ENCODE measurements around the gene TNIK.

DNA sequence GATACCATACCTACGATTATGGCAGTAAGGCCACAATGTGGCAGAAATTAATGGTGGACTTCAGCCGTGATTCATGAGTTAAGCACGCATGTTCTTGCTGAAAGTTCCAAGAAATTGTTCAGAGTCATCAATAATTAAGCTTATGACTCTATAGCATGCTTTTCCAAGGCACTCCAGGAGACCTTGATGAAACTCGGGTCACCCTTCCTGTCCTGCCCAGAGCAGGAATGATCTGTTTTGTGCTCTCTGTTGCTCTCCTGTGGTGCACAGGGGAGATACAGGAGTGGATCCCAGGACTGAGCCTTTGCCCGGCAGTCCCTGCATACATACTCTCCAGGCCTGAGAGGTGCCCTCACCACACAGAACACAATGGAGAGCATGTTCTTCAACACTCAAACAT, 292.1 kb downstream of the TNIK start:
- TF ChIP-seq, protein P1, sequence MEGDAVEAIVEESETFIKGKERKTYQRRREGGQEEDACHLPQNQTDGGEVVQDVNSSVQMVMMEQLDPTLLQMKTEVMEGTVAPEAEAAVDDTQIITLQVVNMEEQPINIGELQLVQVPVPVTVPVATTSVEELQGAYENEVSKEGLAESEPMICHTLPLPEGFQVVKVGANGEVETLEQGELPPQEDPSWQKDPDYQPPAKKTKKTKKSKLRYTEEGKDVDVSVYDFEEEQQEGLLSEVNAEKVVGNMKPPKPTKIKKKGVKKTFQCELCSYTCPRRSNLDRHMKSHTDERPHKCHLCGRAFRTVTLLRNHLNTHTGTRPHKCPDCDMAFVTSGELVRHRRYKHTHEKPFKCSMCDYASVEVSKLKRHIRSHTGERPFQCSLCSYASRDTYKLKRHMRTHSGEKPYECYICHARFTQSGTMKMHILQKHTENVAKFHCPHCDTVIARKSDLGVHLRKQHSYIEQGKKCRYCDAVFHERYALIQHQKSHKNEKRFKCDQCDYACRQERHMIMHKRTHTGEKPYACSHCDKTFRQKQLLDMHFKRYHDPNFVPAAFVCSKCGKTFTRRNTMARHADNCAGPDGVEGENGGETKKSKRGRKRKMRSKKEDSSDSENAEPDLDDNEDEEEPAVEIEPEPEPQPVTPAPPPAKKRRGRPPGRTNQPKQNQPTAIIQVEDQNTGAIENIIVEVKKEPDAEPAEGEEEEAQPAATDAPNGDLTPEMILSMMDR (IDR thresholded peaks at IDR 0.05; ENCODE audit: low read depth, low read length), result no peak
- TF ChIP-seq MYC (IDR thresholded peaks at IDR 0.05; ENCODE audit: low read depth, low read length) (no peak), POLR2A (IDR thresholded peaks at IDR 0.05; ENCODE audit: extremely low read depth, insufficient read length) (no peak)
- TF ChIP-seq, protein P2, sequence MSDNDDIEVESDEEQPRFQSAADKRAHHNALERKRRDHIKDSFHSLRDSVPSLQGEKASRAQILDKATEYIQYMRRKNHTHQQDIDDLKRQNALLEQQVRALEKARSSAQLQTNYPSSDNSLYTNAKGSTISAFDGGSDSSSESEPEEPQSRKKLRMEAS (IDR thresholded peaks at IDR 0.05; ENCODE audit: low read depth, low read length), result no peak

Data from NB4 (cell line).